Measurements from ENCODE around the gene WRAP73.

DNA sequence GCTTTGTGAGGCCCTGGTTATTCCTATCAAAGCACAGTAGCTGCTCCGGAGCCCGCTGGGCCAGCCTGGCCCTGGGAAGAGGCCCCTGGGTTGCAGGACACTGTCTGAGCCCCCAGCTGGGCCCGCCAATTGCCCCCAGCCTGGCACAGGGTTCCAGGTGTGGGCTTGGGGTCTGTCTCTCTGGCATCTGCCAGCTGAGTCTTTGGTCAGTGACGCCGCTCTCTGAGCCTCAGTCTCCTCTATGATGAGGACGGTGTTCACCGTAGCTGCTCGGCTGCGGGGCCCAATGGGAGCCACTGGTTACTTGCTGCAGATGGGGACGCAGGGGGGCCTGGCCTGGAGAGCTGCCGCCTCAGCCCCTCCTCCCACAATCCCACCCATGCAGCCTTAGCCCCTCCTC lies 43.4 kb upstream of the WRAP73 start:
- TF ChIP-seq POLR2AphosphoS5 (IDR thresholded peaks at IDR 0.05): no peak
- TF ChIP-seq, protein P1, sequence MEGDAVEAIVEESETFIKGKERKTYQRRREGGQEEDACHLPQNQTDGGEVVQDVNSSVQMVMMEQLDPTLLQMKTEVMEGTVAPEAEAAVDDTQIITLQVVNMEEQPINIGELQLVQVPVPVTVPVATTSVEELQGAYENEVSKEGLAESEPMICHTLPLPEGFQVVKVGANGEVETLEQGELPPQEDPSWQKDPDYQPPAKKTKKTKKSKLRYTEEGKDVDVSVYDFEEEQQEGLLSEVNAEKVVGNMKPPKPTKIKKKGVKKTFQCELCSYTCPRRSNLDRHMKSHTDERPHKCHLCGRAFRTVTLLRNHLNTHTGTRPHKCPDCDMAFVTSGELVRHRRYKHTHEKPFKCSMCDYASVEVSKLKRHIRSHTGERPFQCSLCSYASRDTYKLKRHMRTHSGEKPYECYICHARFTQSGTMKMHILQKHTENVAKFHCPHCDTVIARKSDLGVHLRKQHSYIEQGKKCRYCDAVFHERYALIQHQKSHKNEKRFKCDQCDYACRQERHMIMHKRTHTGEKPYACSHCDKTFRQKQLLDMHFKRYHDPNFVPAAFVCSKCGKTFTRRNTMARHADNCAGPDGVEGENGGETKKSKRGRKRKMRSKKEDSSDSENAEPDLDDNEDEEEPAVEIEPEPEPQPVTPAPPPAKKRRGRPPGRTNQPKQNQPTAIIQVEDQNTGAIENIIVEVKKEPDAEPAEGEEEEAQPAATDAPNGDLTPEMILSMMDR (IDR thresholded peaks at IDR 0.05): no peak
